H9 (cell line): ENCODE results near the gene AMER3. TPM values are rescaled to one million over a fixed set of nuclear protein-coding genes. Genes with fewer than 3 reads are reported as not detected.

Source experiments
- DNase-seq: peaks from one replicate; pipeline ENCODE4 v3.0.0-alpha.2; 2017
- H2AFZ ChIP-seq: one replicate; pipeline ENCODE4 v1.6.1; 2013; ENCODE audit warnings: mild to moderate bottlenecking, low read length, control low read depth, moderate library complexity
- H2AK5ac ChIP-seq: 2 replicates; pipeline ENCODE4 v1.6.1; 2013; ENCODE audit warnings: low read length, control low read depth, mixed read lengths; ENCODE audit not compliant: insufficient read length
- H2BK120ac ChIP-seq: one replicate; pipeline ENCODE4 v1.6.1; 2013; ENCODE audit warnings: low read depth, mild to moderate bottlenecking, low read length, control low read depth, inconsistent platforms; ENCODE audit not compliant: poor library complexity, severe bottlenecking
- H2BK12ac ChIP-seq: 2 replicates; pipeline ENCODE4 v1.6.1; 2013; ENCODE audit warnings: low read length, control low read depth, mixed read lengths, low read depth; ENCODE audit not compliant: insufficient read length
- H2BK15ac ChIP-seq: 2 replicates; pipeline ENCODE4 v1.6.1; 2013; ENCODE audit warnings: low read depth, low read length, control low read depth
- H2BK20ac ChIP-seq: one replicate; pipeline ENCODE4 v1.6.1; 2013; ENCODE audit warnings: low read depth, mild to moderate bottlenecking, low read length, control low read depth, inconsistent platforms; ENCODE audit not compliant: poor library complexity, severe bottlenecking
- H2BK5ac ChIP-seq: 2 replicates; pipeline ENCODE4 v1.6.1; 2013; ENCODE audit warnings: low read length, control low read depth, mixed read lengths; ENCODE audit not compliant: insufficient read length
- H3K14ac ChIP-seq: 2 replicates; pipeline ENCODE4 v1.6.1; 2013; ENCODE audit warnings: low read length, control low read depth; ENCODE audit not compliant: insufficient read depth
- H3K18ac ChIP-seq: 2 replicates; pipeline ENCODE4 v1.6.1; 2013; ENCODE audit warnings: low read depth, mild to moderate bottlenecking, mixed read lengths, low read length, control low read depth; ENCODE audit not compliant: insufficient read length
- H3K23ac ChIP-seq: 2 replicates; pipeline ENCODE4 v1.6.1; 2013; ENCODE audit warnings: low read length, control low read depth, mixed read lengths, low read depth; ENCODE audit not compliant: insufficient read length
- H3K23me2 ChIP-seq: 2 replicates; pipeline ENCODE4 v1.6.1; 2013; ENCODE audit warnings: low read depth, mild to moderate bottlenecking, mixed read lengths, low read length, control low read depth; ENCODE audit not compliant: insufficient read length, poor library complexity, severe bottlenecking
- H3K27ac ChIP-seq: 2 replicates; pipeline ENCODE4 v1.5.1; 2013; ENCODE audit warnings: low read length, control low read depth, mixed read lengths, low read depth; ENCODE audit not compliant: insufficient read length
- H3K27me3 ChIP-seq: 2 replicates; pipeline ENCODE4 v1.6.1; 2013; ENCODE audit warnings: low read length, control low read depth, inconsistent platforms; ENCODE audit not compliant: insufficient read depth
- H3K4ac ChIP-seq: 2 replicates; pipeline ENCODE4 v1.6.1; 2013; ENCODE audit warnings: low read depth, mild to moderate bottlenecking, control low read depth, inconsistent platforms, low read length, moderate library complexity
- H3K4me1 ChIP-seq: 2 replicates; pipeline ENCODE4 v1.6.1; 2013; ENCODE audit warnings: low read length, control low read depth, inconsistent platforms; ENCODE audit not compliant: insufficient read depth
- H3K4me2 ChIP-seq: 2 replicates; pipeline ENCODE4 v1.6.1; 2013; ENCODE audit warnings: low read length, control low read depth, mixed read lengths; ENCODE audit not compliant: insufficient read length, insufficient read depth
- H3K56ac ChIP-seq: 2 replicates; pipeline ENCODE4 v1.6.1; 2013; ENCODE audit warnings: low read depth, mild to moderate bottlenecking, mixed read lengths, low read length, control low read depth; ENCODE audit not compliant: insufficient read length
- H3K79me1 ChIP-seq: 2 replicates; pipeline ENCODE4 v1.6.1; 2013; ENCODE audit warnings: low read depth, mild to moderate bottlenecking, moderate library complexity, low read length, control low read depth, inconsistent platforms; ENCODE audit not compliant: insufficient read depth, poor library complexity, severe bottlenecking
- H3K79me2 ChIP-seq: 2 replicates; pipeline ENCODE4 v1.6.1; 2013; ENCODE audit warnings: low read length, control low read depth, inconsistent platforms; ENCODE audit not compliant: insufficient read depth
- H3K9ac ChIP-seq: 2 replicates; pipeline ENCODE4 v1.6.1; 2013; ENCODE audit warnings: low read length, control low read depth, mixed read lengths; ENCODE audit not compliant: insufficient read length; ENCODE audit errors: extremely low read depth
- H3K9me3 ChIP-seq: one replicate; pipeline ENCODE4 v1.6.1; 2013; ENCODE audit warnings: low read depth, low read length, inconsistent platforms; ENCODE audit not compliant: control insufficient read depth
- H3T11ph ChIP-seq: one replicate; pipeline ENCODE4 v1.6.1; 2013; ENCODE audit warnings: mild to moderate bottlenecking, low read length, control low read depth, inconsistent platforms
- H4K20me1 ChIP-seq: one replicate; pipeline ENCODE4 v1.6.1; 2013; ENCODE audit not compliant: control insufficient read depth, insufficient read length, insufficient read depth
- H4K5ac ChIP-seq: 2 replicates; pipeline ENCODE4 v1.6.1; 2013; ENCODE audit warnings: low read depth, mild to moderate bottlenecking, mixed read lengths, low read length, control low read depth; ENCODE audit not compliant: insufficient read length
- H4K8ac ChIP-seq: replicated peaks from 2 replicates; pipeline ENCODE4 v1.6.1; 2013; ENCODE audit warnings: low read length, control low read depth, mixed read lengths, low read depth; ENCODE audit not compliant: insufficient read length
- H4K91ac ChIP-seq: 2 replicates; pipeline ENCODE4 v1.6.1; 2013; ENCODE audit warnings: low read depth, mild to moderate bottlenecking, moderate library complexity, mixed read lengths, low read length, control low read depth; ENCODE audit not compliant: insufficient read length
- H3K27ac Mint-ChIP-seq, 3 experiments: 2 replicates in 2 of 3; 3 replicates in 1 of 3; pipeline ENCODE4 v1.8.0; 2020 to 2021; ENCODE audit warnings: mixed read lengths in 3 of 3, mild to moderate bottlenecking in 1 of 3, moderate library complexity in 1 of 3
- H3K27me3 Mint-ChIP-seq: 2 replicates; pipeline ENCODE4 v1.8.0; 2021; ENCODE audit warnings: low read depth, mild to moderate bottlenecking, moderate library complexity, mixed read lengths
- H3K36me3 Mint-ChIP-seq, 3 experiments: 2 replicates in 2 of 3; 3 replicates in 1 of 3; pipeline ENCODE4 v1.8.0; 2020 to 2021; ENCODE audit warnings: low read depth in 3 of 3, mixed read lengths in 3 of 3; ENCODE audit not compliant: insufficient read depth in 1 of 3
- H3K4me1 Mint-ChIP-seq, 2 experiments: 2 replicates each; pipeline ENCODE4 v1.8.0; 2020; ENCODE audit warnings: mixed read lengths in 2 of 2
- H3K4me3 Mint-ChIP-seq, 2 experiments: 2 replicates in 1 of 2; 3 replicates in 1 of 2; pipeline ENCODE4 v1.8.0; 2020 to 2021; ENCODE audit warnings: mild to moderate bottlenecking in 2 of 2, mixed read lengths in 2 of 2, moderate library complexity in 1 of 2
- H3K9me3 Mint-ChIP-seq, 2 experiments: 2 replicates in 1 of 2; 3 replicates in 1 of 2; pipeline ENCODE4 v1.8.0; 2020; ENCODE audit warnings: mild to moderate bottlenecking in 2 of 2, mixed read lengths in 2 of 2, moderate library complexity in 1 of 2
- CTCF ChIP-seq: fragments of 200-600 bp; sonication (generic); conservative IDR thresholded peaks from 3 replicates; pipeline ENCODE4 v1.8.0; 2021; ENCODE audit warnings: antibody characterized with exemption, mild to moderate bottlenecking
- WGBS: extraction: QIAGEN DNeasy Blood & Tissue Kit; methylation state at CpG from one replicate; pipeline ENCODE4 v1.1.7; 2013; ENCODE audit warnings: missing lambda C conversion rate, low lambda C conversion rate, mixed read lengths; ENCODE audit not compliant: insufficient read length; ENCODE audit errors: extremely low coverage; 5-methylcytosine and 5-hydroxymethylcytosine counted together
- total RNA-seq: library from RNA; stranded (reverse); gene quantifications from 2 replicates; pipeline ENCODE4 v1.2.1, GENCODE V29; 2021

AMER3 gene
- total RNA-seq, 1 experiment from 2014 or later: 0.59 TPM

- no peak overlapping the region for H2BK12ac ChIP-seq
- no peaks in the 10 kb centered on the region for H4K20me1 ChIP-seq
- peaks cover 7 to 8% of the 10 kb centered on the region in 2 experiments for H3K4me1 Mint-ChIP-seq
- H3T11ph ChIP-seq: no peak overlapping the region
- no peak overlapping the region for H4K5ac ChIP-seq
- H3K27ac ChIP-seq: no peak overlapping the region
- no peak overlapping the region for H2BK15ac ChIP-seq
- H2AK5ac ChIP-seq: no peak overlapping the region
- no peak for DNase-seq
- no peak overlapping the region for H3K9ac ChIP-seq
- no CpG with 5 or more reads among the region's 6 CpGs for WGBS
- H2AFZ ChIP-seq: no peak overlapping the region
- H3K4me3 Mint-ChIP-seq: no peak overlapping the region
- H2BK120ac ChIP-seq: no peak overlapping the region
- no peaks in the 10 kb centered on the region for H3K36me3 Mint-ChIP-seq
- H3K18ac ChIP-seq: no peak overlapping the region
- no peak overlapping the region for H2BK20ac ChIP-seq
- H3K27me3 ChIP-seq: no peaks in the 10 kb centered on the region; the same call in 1 of the 2 replicates
- no peak overlapping the region for H4K8ac ChIP-seq
- H3K56ac ChIP-seq: no peak overlapping the region
- H3K4ac ChIP-seq: no peak overlapping the region
- H3K9me3 Mint-ChIP-seq: no peaks in the 10 kb centered on the region
- TF ChIP-seq CTCF: no peak
- no peak overlapping the region for H2BK5ac ChIP-seq
- no peak overlapping the region for H3K23ac ChIP-seq
- no peak overlapping the region for H4K91ac ChIP-seq
- H3K27me3 Mint-ChIP-seq: peaks cover 21% of the 10 kb centered on the region
- H3K23me2 ChIP-seq: no peaks in the 10 kb centered on the region
- H3K79me1 ChIP-seq: no peaks in the 10 kb centered on the region
- no peaks in the 10 kb centered on the region for H3K4me1 ChIP-seq
- no peak overlapping the region for H3K27ac Mint-ChIP-seq
- no peak overlapping the region for H3K14ac ChIP-seq
- H3K9me3 ChIP-seq: no peaks in the 10 kb centered on the region
- H3K4me2 ChIP-seq: no peak overlapping the region
- H3K79me2 ChIP-seq: no peaks in the 10 kb centered on the region
Observed at GRCh38 chr2:130749641-130750040, 5.7 kb upstream of the AMER3 start.
